Hippocampal formation (tissue), 2 donors: ENCODE data around the gene FAM229A.
A peak's percentile ranks its signal among the peaks of the same experiment; 100 is the strongest.
"Not testable (repeated sequence)": the region's sequence is repeated elsewhere in the genome, so short reads cannot be mapped to it uniquely, and the experiment has no call there.

Experiments
- DNase-seq, 2 donors: peaks; one replicate each; lab custom pipeline; 2025; lab: John Stamatoyannopoulos, UW

FAM229A gene

GRCh38 chr1:32377541-32378220, 15.4 kb upstream of the FAM229A start:
- no peak for DNase-seq

GRCh38 chr1:32376199-32376598, 13.9 kb upstream of the FAM229A start:
- DNase-seq: no peak

- no peak for DNase-seq
Measured at GRCh38 chr1:32373996-32374592, 11.8 kb upstream of the FAM229A start.

GRCh38 chr1:32372149-32372756, 10.0 kb upstream of the FAM229A start:
- DNase-seq: no peak

GRCh38 chr1:32367912-32368635, 5.8 kb upstream of the FAM229A start:
- no peak for DNase-seq

- no peak for DNase-seq
Measured at GRCh38 chr1:32365445-32365844, 3.2 kb upstream of the FAM229A start.

- no peak for DNase-seq
Measured at GRCh38 chr1:32364836-32365235, 2.6 kb upstream of the FAM229A start.

GRCh38 chr1:32363713-32364112, 1.4 kb upstream of the FAM229A start:
- DNase-seq: no peak

- peak; percentile 63 to 75 for DNase-seq
Measured at GRCh38 chr1:32361674-32362473, 411 bp downstream of the FAM229A start.

GRCh38 chr1:32361308-32361673, 994 bp downstream of the FAM229A start:
- no peak for DNase-seq

GRCh38 chr1:32358435-32358834, 3.9 kb downstream of the FAM229A start:
- no peak for DNase-seq

GRCh38 chr1:32357614-32358013, 4.7 kb downstream of the FAM229A start:
- no peak for DNase-seq

GRCh38 chr1:32356478-32356877, 5.8 kb downstream of the FAM229A start:
- DNase-seq: no peak

- DNase-seq: not testable (repeated sequence)
Measured at GRCh38 chr1:32355778-32356177, 6.5 kb downstream of the FAM229A start.

- no peak for DNase-seq
Measured at GRCh38 chr1:32353886-32354570, 8.3 kb downstream of the FAM229A start.

GRCh38 chr1:32353431-32353830, 8.9 kb downstream of the FAM229A start:
- DNase-seq: no peak

- no peak for DNase-seq
Measured at GRCh38 chr1:32352831-32353383, 9.4 kb downstream of the FAM229A start.

GRCh38 chr1:32352239-32352745, 10.0 kb downstream of the FAM229A start:
- no peak for DNase-seq

- peak; percentile 89 to 91 for DNase-seq
Measured at GRCh38 chr1:32351399-32352238, 10.7 kb downstream of the FAM229A start.
